Measurements from ENCODE around the gene NCAM2.

The NCAM2 gene

DNA sequence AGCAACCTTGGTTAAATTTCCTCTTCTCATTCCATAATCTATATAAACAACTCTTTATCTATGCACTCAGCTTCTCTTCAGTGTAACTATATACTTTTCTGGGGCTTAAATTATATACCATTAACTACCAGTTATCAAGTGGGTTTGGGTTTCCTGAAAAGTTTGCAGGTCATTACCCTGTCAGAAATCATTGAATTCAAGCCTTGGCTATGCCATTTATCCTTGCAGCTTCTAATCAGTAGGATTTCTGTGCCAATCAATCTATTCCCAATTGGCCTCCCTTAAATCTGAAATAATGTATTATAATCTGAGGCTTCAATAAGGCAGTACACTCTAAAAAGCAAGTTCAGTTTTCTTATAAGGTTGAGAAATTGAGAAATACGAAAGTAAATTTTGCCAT lies 466.5 kb downstream of the NCAM2 start:
- Histone ChIP-seq H3K4me3 (ENCODE audit: low read length) (no peak overlapping the region), H4K5ac (ENCODE audit: low read length) (no peak overlapping the region), H3K4me1 (ENCODE audit: control insufficient read depth, low read depth, low read length) (no peaks in the 10 kb centered on the region), H3K36me3 (ENCODE audit: control insufficient read depth, insufficient read depth, low read length) (no peaks in the 10 kb centered on the region), H3K4ac (ENCODE audit: low read depth, low read length) (no peak overlapping the region), H3K18ac (ENCODE audit: low read length) (no peak overlapping the region), H2BK15ac (replicated peaks; ENCODE audit: low read depth) (no peak overlapping the region), H3K27me3 (ENCODE audit: insufficient read depth, low read length, poor library complexity) (no peaks in the 10 kb centered on the region), H3K4me2 (ENCODE audit: low read length) (no peak overlapping the region), H3K23ac (ENCODE audit: low read length) (no peak overlapping the region), H2BK5ac (ENCODE audit: low read length) (no peak overlapping the region), H3K27ac (ENCODE audit: low read depth, low read length) (no peak overlapping the region), H3K56ac (ENCODE audit: low read length) (no peak overlapping the region), H3K79me2 (ENCODE audit: control insufficient read depth, insufficient read depth, low read length) (no peaks in the 10 kb centered on the region), H4K8ac (ENCODE audit: low read depth, low read length) (no peak overlapping the region), H2BK120ac (ENCODE audit: low read depth, low read length) (no peak overlapping the region), H2AK5ac (ENCODE audit: low read length) (no peak overlapping the region), H3K79me1 (ENCODE audit: low read length) (no peaks in the 10 kb centered on the region), H3K9ac (ENCODE audit: low read length) (no peak overlapping the region)
- DNase-seq, result no peak
- 100% methylated on average over 1 of the region's 1 CpG for WGBS (ENCODE audit: extremely low coverage, insufficient coverage, low lambda C conversion rate)

DNA sequence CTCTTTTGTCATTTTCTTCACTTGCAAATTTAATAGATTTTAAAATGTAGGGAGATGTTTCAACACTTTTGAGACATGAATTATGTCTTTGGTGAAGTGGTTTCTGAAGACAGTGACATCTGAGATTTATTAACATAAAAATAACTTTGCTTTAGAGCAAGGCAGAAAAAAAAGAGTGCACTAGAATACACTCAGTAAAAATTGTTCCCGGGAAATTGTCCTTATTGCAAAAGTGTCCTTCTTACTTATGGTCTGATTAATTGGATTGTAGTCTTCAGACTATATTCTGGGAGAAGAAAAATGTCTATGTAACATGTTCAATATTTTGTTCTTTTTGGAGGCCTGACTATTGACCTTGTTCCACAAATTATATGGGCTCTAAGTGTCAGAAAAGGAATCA lies 468.5 kb downstream of the NCAM2 start:
- H3K27ac ChIP-seq (ENCODE audit: low read depth, low read length), result no peak overlapping the region
- no peaks in the 10 kb centered on the region for H3K27me3 ChIP-seq (ENCODE audit: insufficient read depth, low read length, poor library complexity)
- H2BK15ac ChIP-seq (replicated peaks; ENCODE audit: low read depth), result no peak overlapping the region
- no peak overlapping the region for H2BK5ac ChIP-seq (ENCODE audit: low read length)
- H4K8ac ChIP-seq (ENCODE audit: low read depth, low read length), result no peak overlapping the region
- DNase-seq, result no peak
- H3K9ac ChIP-seq (ENCODE audit: low read length), result no peak overlapping the region
- no peaks in the 10 kb centered on the region for H3K36me3 ChIP-seq (ENCODE audit: control insufficient read depth, insufficient read depth, low read length)
- no peak overlapping the region for H4K5ac ChIP-seq (ENCODE audit: low read length)
- H3K18ac ChIP-seq (ENCODE audit: low read length), result no peak overlapping the region
- no peak overlapping the region for H3K4me3 ChIP-seq (ENCODE audit: low read length)
- H3K79me1 ChIP-seq (ENCODE audit: low read length), result no peaks in the 10 kb centered on the region
- H3K4ac ChIP-seq (ENCODE audit: low read depth, low read length), result no peak overlapping the region
- H3K4me2 ChIP-seq (ENCODE audit: low read length), result no peak overlapping the region
- H3K4me1 ChIP-seq (ENCODE audit: control insufficient read depth, low read depth, low read length), result no peaks in the 10 kb centered on the region
- no CpG with 5 or more reads among the region's 1 CpG for WGBS (ENCODE audit: extremely low coverage, insufficient coverage, low lambda C conversion rate)
- no peak overlapping the region for H3K56ac ChIP-seq (ENCODE audit: low read length)
- H3K23ac ChIP-seq (ENCODE audit: low read length), result no peak overlapping the region
- no peaks in the 10 kb centered on the region for H3K79me2 ChIP-seq (ENCODE audit: control insufficient read depth, insufficient read depth, low read length)
- no peak overlapping the region for H2AK5ac ChIP-seq (ENCODE audit: low read length)
- H2BK120ac ChIP-seq (ENCODE audit: low read depth, low read length), result no peak overlapping the region

DNA sequence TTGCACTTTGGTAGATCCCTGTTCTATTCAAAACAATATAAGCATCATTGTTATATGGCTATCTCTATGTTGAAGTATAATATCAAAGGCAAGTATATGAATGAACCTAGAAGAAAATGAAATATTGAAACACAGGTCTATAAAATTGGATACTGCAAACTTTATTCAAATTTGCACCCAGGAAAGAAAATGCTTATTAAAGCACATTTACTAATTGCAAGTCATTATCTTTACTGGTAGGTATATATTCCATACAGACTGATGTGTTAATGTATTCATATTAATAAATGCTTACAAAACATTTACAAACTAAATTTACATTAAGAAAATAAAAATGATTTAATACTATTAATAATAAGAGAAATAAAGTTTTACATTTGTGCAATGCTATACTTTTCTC lies 469.8 kb downstream of the NCAM2 start:
- Histone ChIP-seq H3K23ac (ENCODE audit: low read length) (no peak overlapping the region), H3K9ac (ENCODE audit: low read length) (no peak overlapping the region), H2AK5ac (ENCODE audit: low read length) (no peak overlapping the region), H4K8ac (ENCODE audit: low read depth, low read length) (no peak overlapping the region), H3K36me3 (ENCODE audit: control insufficient read depth, insufficient read depth, low read length) (no peaks in the 10 kb centered on the region), H3K4me1 (ENCODE audit: control insufficient read depth, low read depth, low read length) (no peaks in the 10 kb centered on the region), H3K4me3 (ENCODE audit: low read length) (no peak overlapping the region), H3K79me2 (ENCODE audit: control insufficient read depth, insufficient read depth, low read length) (no peaks in the 10 kb centered on the region), H4K5ac (ENCODE audit: low read length) (no peak overlapping the region), H3K4me2 (ENCODE audit: low read length) (no peak overlapping the region), H3K18ac (ENCODE audit: low read length) (no peak overlapping the region), H3K27me3 (ENCODE audit: insufficient read depth, low read length, poor library complexity) (no peaks in the 10 kb centered on the region), H3K27ac (ENCODE audit: low read depth, low read length) (no peak overlapping the region), H3K4ac (ENCODE audit: low read depth, low read length) (no peak overlapping the region), H2BK5ac (ENCODE audit: low read length) (no peak overlapping the region), H2BK120ac (ENCODE audit: low read depth, low read length) (no peak overlapping the region), H3K79me1 (ENCODE audit: low read length) (no peaks in the 10 kb centered on the region), H3K56ac (ENCODE audit: low read length) (no peak overlapping the region), H2BK15ac (replicated peaks; ENCODE audit: low read depth) (no peak overlapping the region)
- no peak for DNase-seq

DNA sequence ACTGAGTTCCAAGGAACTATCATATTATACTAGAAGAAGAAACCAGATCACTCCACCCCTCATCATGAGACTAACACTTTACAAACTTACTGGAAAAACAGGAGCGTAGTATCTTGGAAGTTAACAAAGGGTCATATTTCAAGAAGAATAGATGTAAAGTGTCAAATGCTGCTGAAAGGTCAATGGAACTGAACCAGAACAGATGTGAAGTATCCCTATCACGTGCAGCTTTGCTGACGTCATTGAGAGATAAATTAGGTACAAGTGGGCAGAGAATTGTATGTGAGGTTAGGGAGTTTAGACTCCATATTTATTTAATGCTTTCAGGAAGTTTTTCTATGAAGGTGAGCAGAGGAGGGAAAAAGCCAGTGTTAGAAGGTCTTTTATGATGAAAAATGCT lies 483.0 kb downstream of the NCAM2 start:
- H3K9ac ChIP-seq (ENCODE audit: low read length), result no peak overlapping the region
- H2BK5ac ChIP-seq (ENCODE audit: low read length), result no peak overlapping the region
- no peak overlapping the region for H3K18ac ChIP-seq (ENCODE audit: low read length)
- H2BK15ac ChIP-seq (replicated peaks; ENCODE audit: low read depth), result no peak overlapping the region
- no peak overlapping the region for H2BK120ac ChIP-seq (ENCODE audit: low read depth, low read length)
- no peak overlapping the region for H4K8ac ChIP-seq (ENCODE audit: low read depth, low read length)
- no peak overlapping the region for H3K4ac ChIP-seq (ENCODE audit: low read depth, low read length)
- H3K27me3 ChIP-seq (ENCODE audit: insufficient read depth, low read length, poor library complexity), result no peaks in the 10 kb centered on the region
- no peak overlapping the region for H4K5ac ChIP-seq (ENCODE audit: low read length)
- H3K4me1 ChIP-seq (ENCODE audit: control insufficient read depth, low read depth, low read length), result no peaks in the 10 kb centered on the region
- H3K79me1 ChIP-seq (ENCODE audit: low read length), result no peaks in the 10 kb centered on the region
- H2AK5ac ChIP-seq (ENCODE audit: low read length), result no peak overlapping the region
- WGBS (ENCODE audit: extremely low coverage, insufficient coverage, low lambda C conversion rate), result no CpG with 5 or more reads among the region's 3 CpGs
- no peak overlapping the region for H3K56ac ChIP-seq (ENCODE audit: low read length)
- no peaks in the 10 kb centered on the region for H3K79me2 ChIP-seq (ENCODE audit: control insufficient read depth, insufficient read depth, low read length)
- no peaks in the 10 kb centered on the region for H3K36me3 ChIP-seq (ENCODE audit: control insufficient read depth, insufficient read depth, low read length)
- H3K27ac ChIP-seq (ENCODE audit: low read depth, low read length), result no peak overlapping the region
- DNase-seq, result no peak
- H3K4me3 ChIP-seq (ENCODE audit: low read length), result no peak overlapping the region
- no peak overlapping the region for H3K4me2 ChIP-seq (ENCODE audit: low read length)
- H3K23ac ChIP-seq (ENCODE audit: low read length), result no peak overlapping the region

GRCh38 chr21:21508859-21509258 lies 510.6 kb downstream of the NCAM2 start:
- Histone ChIP-seq H3K23ac (ENCODE audit: low read length) (no peak overlapping the region), H3K9ac (ENCODE audit: low read length) (no peak overlapping the region), H3K4ac (ENCODE audit: low read depth, low read length) (no peak overlapping the region), H2BK120ac (ENCODE audit: low read depth, low read length) (no peak overlapping the region), H2BK15ac (replicated peaks; ENCODE audit: low read depth) (no peak overlapping the region), H3K79me1 (ENCODE audit: low read length) (no peaks in the 10 kb centered on the region), H3K4me2 (ENCODE audit: low read length) (no peak overlapping the region), H2AK5ac (ENCODE audit: low read length) (no peak overlapping the region), H3K4me1 (ENCODE audit: control insufficient read depth, low read depth, low read length) (no peaks in the 10 kb centered on the region), H3K27me3 (ENCODE audit: insufficient read depth, low read length, poor library complexity) (no peaks in the 10 kb centered on the region), H3K18ac (ENCODE audit: low read length) (no peak overlapping the region), H4K5ac (ENCODE audit: low read length) (no peak overlapping the region), H2BK5ac (ENCODE audit: low read length) (no peak overlapping the region), H3K79me2 (ENCODE audit: control insufficient read depth, insufficient read depth, low read length) (no peaks in the 10 kb centered on the region), H3K36me3 (ENCODE audit: control insufficient read depth, insufficient read depth, low read length) (no peaks in the 10 kb centered on the region), H4K8ac (ENCODE audit: low read depth, low read length) (no peak overlapping the region), H3K4me3 (ENCODE audit: low read length) (no peak overlapping the region), H3K56ac (ENCODE audit: low read length) (no peak overlapping the region), H3K27ac (ENCODE audit: low read depth, low read length) (no peak overlapping the region)
- WGBS (ENCODE audit: extremely low coverage, insufficient coverage, low lambda C conversion rate), result no CpG with 5 or more reads among the region's 6 CpGs
- no peak for DNase-seq

DNA sequence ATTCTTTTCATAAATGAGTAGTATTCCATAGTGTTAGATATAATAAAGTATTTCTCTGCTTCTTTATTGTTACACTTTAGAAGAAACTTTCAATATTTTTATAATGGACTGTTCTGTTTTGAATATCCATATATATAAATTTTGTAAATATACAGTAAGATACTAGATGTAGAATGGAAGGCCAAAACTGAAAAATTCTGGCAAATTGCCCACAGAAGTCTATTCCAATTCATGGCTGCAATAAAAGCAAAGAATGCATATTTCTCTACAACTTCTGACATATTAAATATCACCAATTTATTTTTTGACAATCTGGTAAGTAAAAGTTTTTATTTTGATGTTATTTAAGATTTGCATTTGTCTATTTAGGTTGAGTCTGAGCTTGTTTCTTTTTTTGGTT lies 532.5 kb downstream of the NCAM2 start:
- Histone ChIP-seq H2AK5ac (ENCODE audit: low read length) (no peak overlapping the region), H4K8ac (ENCODE audit: low read depth, low read length) (no peak overlapping the region), H3K27me3 (ENCODE audit: insufficient read depth, low read length, poor library complexity) (no peaks in the 10 kb centered on the region), H2BK120ac (ENCODE audit: low read depth, low read length) (no peak overlapping the region), H4K5ac (ENCODE audit: low read length) (no peak overlapping the region), H3K4me2 (ENCODE audit: low read length) (no peak overlapping the region), H3K4ac (ENCODE audit: low read depth, low read length) (no peak overlapping the region), H3K4me1 (ENCODE audit: control insufficient read depth, low read depth, low read length) (no peaks in the 10 kb centered on the region), H3K9ac (ENCODE audit: low read length) (no peak overlapping the region), H3K36me3 (ENCODE audit: control insufficient read depth, insufficient read depth, low read length) (no peaks in the 10 kb centered on the region), H2BK5ac (ENCODE audit: low read length) (no peak overlapping the region), H3K79me2 (ENCODE audit: control insufficient read depth, insufficient read depth, low read length) (no peaks in the 10 kb centered on the region), H3K56ac (ENCODE audit: low read length) (no peak overlapping the region), H3K79me1 (ENCODE audit: low read length) (no peaks in the 10 kb centered on the region), H3K23ac (ENCODE audit: low read length) (no peak overlapping the region), H3K27ac (ENCODE audit: low read depth, low read length) (no peak overlapping the region), H2BK15ac (replicated peaks; ENCODE audit: low read depth) (no peak overlapping the region), H3K4me3 (ENCODE audit: low read length) (no peak overlapping the region), H3K18ac (ENCODE audit: low read length) (no peak overlapping the region)
- no peak for DNase-seq
